GM18502 (cell line): Measurements from ENCODE around the gene GRK1.

Source experiments
- ATAC-seq: cut with Tn5 transposase; IDR thresholded peaks from one replicate; pipeline ENCODE4 v1.9.1; 2021; ENCODE audit warnings: mild to moderate bottlenecking; ENCODE audit not compliant: unreplicated experiment, poor library complexity

Gene GRK1

DNA sequence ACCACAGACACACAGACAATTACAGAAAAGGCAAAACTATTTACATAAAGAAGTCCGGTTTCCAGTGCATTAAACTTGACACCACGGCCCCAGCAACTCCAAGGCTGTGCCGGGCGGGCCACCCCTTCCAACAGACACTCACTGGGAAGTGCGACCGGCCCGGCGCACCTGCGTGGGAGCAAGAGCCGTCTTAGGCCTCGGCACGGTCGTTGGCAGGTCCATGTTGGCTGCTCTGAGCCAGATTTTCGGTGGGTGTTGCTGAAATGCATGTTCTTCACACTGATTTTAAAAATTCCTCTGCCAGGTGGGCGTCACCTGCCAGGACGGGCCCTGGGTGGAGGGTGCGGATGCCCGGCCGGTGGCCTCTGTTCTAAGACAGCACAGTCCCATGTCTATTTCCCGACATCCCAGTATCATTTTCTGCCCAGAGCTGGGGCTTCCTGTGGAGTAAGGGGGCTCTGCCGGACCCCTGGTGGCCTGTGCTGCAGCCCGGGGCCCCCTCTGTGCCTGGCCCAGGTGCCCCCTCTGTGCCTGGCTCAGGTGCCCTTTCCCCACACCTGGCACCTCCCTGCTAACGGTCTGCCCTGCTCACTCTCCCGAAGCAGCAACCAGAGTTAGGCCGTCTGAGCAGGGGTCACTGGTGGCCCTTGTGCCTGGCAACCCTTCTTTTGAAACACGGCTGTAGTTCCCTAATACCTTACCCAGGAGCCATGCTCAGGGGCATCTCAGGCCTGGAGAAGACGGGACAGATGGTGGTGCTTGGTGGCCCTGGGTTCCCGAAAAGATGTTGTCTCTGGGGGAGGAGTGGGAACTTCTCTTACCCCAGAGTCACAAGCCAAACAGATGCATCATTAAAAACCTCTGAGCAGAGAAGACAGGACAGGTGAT lies 101.2 kb downstream of the GRK1 start:
- ATAC-seq: no peak

DNA sequence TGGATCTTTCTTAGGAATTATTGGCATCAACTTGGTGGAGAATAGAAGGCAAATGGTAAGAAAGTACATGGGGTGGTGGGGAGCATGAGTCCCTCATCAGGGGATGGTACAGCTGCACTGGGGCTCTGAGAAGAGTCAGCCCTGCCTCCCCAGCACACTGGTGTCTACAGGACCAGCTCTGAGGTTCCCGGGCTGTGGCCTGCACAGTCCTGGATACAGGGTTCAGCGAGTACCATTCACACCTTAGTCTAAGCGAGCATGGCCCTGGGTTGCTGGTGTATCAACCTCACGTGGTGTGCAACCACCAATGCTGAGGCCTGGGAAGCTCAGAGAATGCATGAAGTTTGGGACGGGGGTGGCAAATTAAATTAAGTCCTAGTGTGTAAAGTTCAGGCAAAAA lies 102.1 kb downstream of the GRK1 start:
- ATAC-seq: no peak

- ATAC-seq: no peak
These were observed 102.9 kb downstream of the GRK1 start for GRCh38 chr13:113769881-113770280.

- ATAC-seq: no peak
These were observed 103.4 kb downstream of the GRK1 start for GRCh38 chr13:113770441-113770840.

DNA sequence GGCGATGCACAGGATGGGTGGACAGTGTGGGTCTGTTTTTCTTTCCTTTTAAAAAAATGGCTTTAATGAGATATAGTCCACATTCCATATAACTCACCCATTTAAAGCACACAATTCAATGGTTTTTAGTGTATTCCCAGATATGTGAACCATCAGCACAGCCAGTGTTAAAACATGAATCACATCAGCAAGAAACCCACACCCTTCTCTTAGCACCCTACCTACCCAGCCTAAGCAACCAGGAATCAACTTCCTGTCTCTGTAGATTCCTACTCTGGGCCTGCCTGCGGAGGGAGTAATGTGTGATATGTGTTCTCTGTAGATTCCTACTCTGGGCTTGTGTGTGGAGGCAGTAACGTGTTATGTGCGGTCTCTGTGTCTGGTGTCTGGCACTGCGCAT lies 103.9 kb downstream of the GRK1 start:
- ATAC-seq: no peak

GRCh38 chr13:113771709-113772331 lies 104.8 kb downstream of the GRK1 start:
- no peak for ATAC-seq

DNA sequence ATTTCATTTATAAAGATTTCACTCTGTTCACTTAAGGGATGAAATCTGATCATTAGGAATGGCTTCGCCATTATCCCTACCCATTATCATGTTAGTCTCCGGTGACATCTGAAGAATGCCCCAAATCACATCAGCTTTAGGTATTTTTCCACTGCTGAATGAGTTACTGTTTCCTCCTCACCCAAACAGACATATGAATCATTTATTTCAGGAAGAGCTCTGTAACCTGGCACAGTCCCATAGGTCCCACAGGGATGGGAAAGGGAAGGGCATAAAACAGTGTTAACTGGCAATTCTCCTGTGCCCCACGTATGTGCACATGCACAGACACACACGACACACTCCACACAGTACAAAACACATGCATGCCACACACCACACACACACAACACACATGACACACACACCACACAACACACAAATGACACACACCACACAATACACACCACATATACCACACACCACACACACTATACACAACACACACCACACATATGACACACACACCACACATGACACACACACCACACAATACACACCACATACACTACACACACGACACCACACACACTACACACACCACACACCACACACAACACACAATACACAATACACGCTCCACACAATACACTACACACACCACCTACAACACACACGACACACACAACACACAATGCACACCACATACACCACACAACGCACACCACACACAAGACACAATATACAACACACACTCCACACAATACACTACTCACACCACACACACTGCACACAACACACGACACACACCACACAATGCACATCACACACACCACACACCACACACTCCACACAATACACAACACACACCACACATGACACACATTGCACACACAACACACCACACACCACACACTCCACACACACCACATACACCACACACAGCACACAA lies 107.4 kb downstream of the GRK1 start:
- no peak for ATAC-seq

GRCh38 chr13:113775451-113776145 lies 108.6 kb downstream of the GRK1 start:
- ATAC-seq: no peak

GRCh38 chr13:113776231-113777125 lies 109.5 kb downstream of the GRK1 start:
- ATAC-seq: no peak

GRCh38 chr13:113777311-113778260 lies 110.6 kb downstream of the GRK1 start:
- no peak for ATAC-seq

DNA sequence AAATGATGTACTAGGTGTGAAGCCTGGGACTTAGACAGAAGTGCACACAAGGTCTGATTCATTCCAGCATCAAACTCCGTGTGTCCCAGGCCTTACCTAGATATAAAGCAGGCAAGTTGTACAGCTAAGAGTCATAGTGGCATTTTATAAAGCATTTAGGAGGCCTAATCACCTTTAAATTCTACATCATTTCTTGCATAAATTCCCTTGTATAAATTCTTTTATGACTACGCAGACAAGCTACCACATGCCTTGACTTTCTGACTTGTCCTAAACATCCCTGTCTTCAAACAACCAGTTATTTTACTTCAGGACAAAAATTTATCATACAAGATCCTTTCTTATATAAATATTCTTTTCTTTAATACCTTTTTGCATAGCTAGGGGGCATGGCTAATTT lies 114.6 kb downstream of the GRK1 start:
- ATAC-seq: no peak

DNA sequence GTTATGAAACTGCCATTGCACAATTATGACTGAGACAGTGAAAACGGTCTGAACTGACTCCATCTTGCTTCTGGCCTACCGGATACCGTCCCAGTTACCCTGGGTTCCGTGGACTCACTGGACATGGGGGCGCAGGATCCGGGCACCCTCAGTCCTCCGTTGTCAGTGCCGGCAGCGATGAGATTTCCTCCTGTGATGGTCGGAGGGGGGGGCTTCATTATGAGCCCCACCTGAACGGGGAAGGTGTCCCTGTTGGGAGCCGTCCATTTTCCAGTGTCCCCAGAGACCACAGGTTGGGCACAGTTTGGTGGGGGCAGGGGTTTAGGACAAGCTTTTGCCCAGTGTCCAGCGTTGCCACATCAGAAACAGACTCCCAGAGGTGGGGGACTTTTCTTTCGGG lies 115.5 kb downstream of the GRK1 start:
- ATAC-seq: no peak

- ATAC-seq: no peak
These were observed 116.3 kb downstream of the GRK1 start for GRCh38 chr13:113783200-113783881.

- ATAC-seq: no peak
These were observed 117.1 kb downstream of the GRK1 start for GRCh38 chr13:113783966-113784644.

DNA sequence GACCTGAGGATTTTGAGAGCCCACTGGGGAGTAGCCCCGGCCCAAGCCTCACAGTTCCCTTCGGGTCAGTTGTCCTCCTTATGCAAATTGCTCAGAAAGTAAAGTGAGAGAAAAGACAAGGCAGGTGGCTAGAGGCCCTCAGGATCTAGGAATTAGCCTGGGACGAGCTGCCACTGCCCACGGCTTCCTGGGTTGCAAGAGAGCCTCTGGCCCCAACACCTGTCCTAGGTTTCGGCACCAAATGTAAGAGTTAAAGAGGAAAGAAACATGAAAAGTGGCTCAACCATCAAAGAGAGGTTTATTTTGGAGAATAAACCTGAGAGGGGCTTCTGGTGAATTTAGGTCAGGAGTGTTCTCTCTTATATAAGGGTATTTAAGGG lies 117.6 kb downstream of the GRK1 start:
- no peak for ATAC-seq

DNA sequence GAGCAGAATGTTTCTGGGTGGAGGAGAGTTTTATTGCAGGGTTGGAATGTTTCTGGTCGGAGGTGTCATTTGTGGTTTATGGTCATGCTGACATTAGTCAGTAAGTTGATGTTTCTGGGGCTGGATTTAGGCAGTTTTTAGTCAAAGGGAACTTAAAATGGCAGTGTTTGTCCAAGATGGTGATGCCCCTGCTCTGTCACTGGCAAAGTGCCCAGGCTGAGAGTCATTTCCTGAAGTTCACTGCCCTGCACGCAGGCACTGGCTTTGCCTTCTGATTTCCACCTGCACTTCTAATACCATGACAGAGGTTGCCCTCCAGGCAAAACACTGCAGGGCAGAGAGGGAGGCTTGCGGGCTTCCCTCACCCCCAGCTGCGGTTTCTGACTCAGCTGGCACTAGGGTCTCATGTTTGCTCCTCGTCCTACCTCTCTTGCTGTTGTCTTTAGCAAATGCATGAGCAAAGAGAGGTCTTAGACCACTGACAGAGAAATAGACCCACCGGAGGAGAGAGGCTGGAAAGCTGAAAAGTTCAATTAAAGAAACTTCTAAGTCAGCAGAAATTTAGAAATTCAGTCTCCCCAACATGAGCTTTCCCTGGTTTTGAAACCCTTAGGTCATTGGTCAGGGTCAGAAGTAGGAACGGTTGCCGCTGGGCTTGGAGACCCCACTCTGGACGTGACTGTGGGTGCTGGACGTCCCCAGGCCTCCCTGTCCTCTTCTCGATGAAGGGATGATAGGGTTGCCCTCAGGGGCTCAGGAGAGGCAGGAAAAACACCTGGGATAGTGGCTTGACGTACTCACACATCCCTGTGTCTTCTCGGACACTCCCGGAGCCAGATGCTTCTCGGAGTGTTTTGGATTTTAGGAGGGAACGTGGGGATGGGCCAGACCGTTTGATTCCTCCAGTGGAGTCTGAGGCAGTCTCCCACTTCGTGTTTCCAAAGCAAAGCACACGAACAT lies 118.3 kb downstream of the GRK1 start:
- no peak for ATAC-seq
